MG63 (cell line): ENCODE results near the gene PTPRN. TPM values are rescaled to one million over a fixed set of nuclear protein-coding genes. Genes with fewer than 3 reads are reported as not detected.
"Not testable (repeated sequence)": the region's sequence is repeated elsewhere in the genome, so short reads cannot be mapped to it uniquely, and the experiment has no call there.

Experiments
- DNase-seq: peaks from one replicate; pipeline ENCODE4 v3.0.0-alpha.2; 2020
- H3K27me3 ChIP-seq: fragments of 250-450 bp; sonication (Bioruptor Pico); 2 replicates; pipeline ENCODE4 v1.5.1; 2020; ENCODE audit warnings: mild to moderate bottlenecking, moderate library complexity
- H3K36me3 ChIP-seq: fragments of 250-450 bp; sonication (Bioruptor Pico); 2 replicates; pipeline ENCODE4 v1.5.1; 2020; ENCODE audit warnings: mild to moderate bottlenecking, moderate library complexity
- H3K4me3 ChIP-seq: fragments of 250-450 bp; sonication (Bioruptor Pico); 2 replicates; pipeline ENCODE4 v1.5.1; 2020; ENCODE audit warnings: mild to moderate bottlenecking, moderate library complexity
- H3K9me3 ChIP-seq: fragments of 250-450 bp; sonication (Bioruptor Pico); 2 replicates; pipeline ENCODE4 v1.5.1; 2020; ENCODE audit warnings: mild to moderate bottlenecking, moderate library complexity
- total RNA-seq: library from RNA; depleted of rRNA; stranded (reverse); fragments of >200 nt; shearing (Covaris generic); gene quantifications from 2 replicates; pipeline ENCODE4 v1.2.3, GENCODE V29; 2014; ENCODE audit warnings: low replicate concordance

PTPRN gene
- total RNA-seq, 1 experiment from 2014 or later: not detected

DNA sequence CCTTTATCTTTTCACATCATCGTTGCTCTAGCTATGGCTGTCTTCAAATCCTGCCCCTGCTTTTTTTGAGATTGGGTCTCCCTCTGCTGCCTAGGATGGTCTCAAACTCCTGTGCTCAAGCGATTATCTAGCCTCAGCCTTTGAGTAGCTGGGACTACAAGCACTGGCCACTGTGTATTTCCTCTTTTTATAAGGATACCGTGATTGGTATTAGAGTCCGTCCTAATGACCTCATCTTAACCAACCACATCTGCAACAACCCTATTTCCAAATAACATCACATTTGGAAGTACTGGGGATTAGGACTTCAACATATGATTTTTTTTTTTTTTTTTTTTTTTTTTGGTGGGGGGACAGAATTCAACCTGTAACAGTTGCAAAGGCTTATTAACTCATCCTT is 14.2 kb upstream of the PTPRN start:
- Histone ChIP-seq H3K27me3 (peaks cover 29% of the 10 kb centered on the region), H3K36me3 (no peaks in the 10 kb centered on the region)

DNA sequence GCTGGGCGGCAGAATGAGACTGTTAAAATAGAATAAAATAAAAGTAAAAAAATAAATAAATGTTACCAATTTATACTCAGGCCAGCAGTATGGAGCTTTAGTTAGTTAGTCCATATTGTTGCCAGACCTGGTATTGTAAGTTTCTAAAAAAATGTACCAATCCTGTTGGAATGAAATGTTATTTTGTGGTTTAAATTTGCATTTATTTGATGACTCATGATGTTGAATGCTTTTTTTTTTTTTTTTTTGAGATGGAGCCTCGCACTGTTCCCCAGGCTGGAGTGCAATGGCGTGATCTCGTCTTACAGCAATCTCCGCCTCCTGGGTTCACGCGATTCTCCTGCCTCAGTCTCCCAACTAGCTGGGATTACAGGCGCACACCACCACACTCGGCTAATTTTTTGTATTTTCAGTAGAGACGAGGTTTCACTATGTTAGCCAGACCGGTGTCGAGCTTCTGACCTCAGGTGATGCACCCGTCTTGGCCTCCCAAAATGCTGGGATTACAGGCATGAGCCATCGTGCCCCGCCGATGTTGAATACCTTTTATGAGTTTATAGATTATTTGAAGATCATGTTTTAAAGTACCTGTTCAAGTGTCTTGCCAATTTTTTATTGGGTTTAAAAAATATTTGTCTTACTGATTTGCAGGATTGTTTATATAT is 5.7 kb upstream of the PTPRN start:
- Histone ChIP-seq H3K9me3 (no peaks in the 10 kb centered on the region), H3K4me3 (no peak overlapping the region), H3K27me3 (peaks cover 14% of the 10 kb centered on the region), H3K36me3 (no peaks in the 10 kb centered on the region)
- DNase-seq: no peak

More for the DNA sequence above, 14.2 kb upstream of the PTPRN start:
- Histone ChIP-seq H3K4me3 (no peak overlapping the region), H3K9me3 (no peaks in the 10 kb centered on the region)
- DNase-seq: no peak

DNA sequence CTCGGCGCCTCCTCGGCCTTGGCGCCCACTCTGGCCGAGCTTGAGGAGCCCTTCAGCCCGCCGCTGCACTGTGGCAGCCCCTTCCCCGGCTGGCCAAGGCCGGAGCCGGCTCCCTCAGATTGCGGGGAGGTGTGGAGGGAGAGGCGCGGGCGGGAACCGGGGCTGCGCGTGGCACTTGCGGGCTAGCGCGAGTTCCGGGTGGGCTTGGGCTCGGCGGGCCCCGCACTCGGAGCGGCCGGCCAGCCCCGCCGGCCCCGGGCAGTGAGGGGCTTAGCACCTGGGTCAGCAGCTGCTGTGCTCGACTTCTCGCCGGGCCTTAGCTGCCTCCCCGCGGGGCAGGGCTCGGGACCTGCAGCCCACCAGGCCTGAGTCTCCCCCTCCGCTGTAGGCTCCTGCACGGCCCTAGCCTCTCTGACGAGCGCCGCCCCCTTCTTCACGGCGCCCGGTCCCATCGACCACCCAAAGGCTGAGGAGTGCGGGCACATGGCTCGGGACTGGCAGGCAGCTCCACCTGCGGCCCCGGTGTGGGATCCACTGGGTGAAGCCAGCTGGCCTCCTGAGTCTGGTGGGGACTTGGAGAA is 3.6 kb upstream of the PTPRN start:
- not testable (repeated sequence) for H3K4me3 ChIP-seq, H3K36me3 ChIP-seq, DNase-seq, H3K9me3 ChIP-seq
- H3K27me3 ChIP-seq: peaks cover 18% of the 10 kb centered on the region

DNA sequence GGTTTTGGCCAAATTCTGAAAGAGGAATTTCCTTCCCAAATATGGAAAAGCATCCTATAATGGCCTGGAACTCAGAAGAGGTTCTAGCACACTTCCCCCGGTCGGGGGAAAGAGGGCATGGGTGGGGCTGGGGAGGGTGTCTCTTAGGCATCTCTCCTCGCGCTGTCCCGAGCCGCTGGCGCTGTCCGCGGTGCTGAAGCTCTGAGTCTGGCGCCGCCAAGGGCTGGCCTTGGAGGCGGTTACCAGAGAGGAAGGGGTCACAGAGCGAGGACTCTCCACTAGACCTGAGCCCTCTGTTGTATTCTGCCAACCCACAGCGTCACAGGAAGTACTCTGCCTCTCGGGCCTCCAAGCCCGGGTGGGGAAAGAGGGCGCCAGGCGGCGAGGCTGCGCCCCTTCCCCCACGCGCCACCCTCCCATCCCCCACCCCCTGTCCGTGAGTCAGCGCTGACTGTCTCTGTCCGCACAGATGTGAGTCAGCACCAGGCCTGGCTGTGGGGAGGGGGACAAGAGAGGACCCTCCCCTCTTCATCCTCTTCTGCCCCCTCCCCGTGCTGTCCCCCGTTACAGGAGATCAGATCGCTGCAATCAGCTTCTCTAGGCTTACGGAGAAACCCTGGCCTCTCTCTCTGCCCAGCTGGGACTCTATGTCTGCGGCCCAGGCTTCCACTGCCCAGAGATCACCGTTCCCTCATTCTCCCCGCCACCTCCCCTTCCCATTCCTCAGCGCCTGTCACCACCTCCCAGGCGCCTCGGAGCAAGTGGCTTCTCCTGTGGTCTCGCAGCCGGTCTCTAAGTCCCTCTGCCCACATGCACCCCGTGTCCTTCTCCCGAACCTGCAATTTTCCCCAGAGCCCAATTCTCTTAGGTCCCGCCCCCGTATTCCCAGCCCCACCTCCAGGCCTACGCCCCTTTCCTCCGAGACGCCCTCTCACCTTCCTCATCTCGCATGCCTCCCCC is 779 bp downstream of the PTPRN start:
- no peaks in the 10 kb centered on the region for H3K9me3 ChIP-seq
- no peak overlapping the region for H3K4me3 ChIP-seq
- H3K27me3 ChIP-seq: peaks cover 21% of the 10 kb centered on the region
- no peaks in the 10 kb centered on the region for H3K36me3 ChIP-seq
- DNase-seq: peak; percentile 71

DNA sequence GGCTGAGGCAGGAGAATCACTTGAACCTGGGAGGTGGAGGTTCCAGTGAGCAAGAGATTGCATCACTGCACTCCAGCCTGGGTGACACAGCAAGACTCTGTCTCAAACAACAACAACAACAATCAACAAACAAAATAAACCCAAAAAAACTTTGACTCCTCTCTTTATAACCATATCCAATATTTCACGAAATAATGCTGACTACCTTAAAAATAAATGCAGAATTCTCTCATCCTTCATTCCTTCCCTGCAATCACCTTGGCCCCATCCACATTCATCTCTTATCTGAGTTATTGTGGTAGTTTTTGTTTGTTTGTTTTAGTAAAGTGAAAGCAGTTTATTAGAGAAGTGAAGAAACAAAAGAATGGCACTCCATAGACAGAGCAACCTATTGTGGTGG is 3.2 kb downstream of the PTPRN start:
- Histone ChIP-seq H3K27me3 (peaks cover 20% of the 10 kb centered on the region), H3K4me3 (no peak overlapping the region), H3K9me3 (no peaks in the 10 kb centered on the region), H3K36me3 (no peaks in the 10 kb centered on the region)
- DNase-seq: no peak

DNA sequence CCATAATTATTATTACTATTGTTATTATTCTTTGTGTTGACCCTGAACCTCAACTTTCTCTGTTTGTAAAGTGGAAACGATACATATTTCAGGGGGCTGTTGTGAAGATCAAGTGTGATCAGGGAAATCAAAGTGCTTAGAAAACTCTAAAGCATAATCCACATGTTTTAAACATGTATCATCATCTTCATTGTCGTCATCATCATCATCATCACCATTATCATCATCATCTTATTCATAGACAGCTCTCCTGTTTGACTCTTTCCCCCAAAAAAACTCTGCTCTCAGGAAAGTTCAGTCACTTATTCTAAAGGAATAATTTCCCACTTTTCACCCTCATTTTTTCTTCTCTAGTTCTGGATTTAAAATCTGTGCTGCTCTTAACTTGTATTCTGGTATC is 5.0 kb downstream of the PTPRN start:
- no peak for DNase-seq
- no peaks in the 10 kb centered on the region for H3K9me3 ChIP-seq

DNA sequence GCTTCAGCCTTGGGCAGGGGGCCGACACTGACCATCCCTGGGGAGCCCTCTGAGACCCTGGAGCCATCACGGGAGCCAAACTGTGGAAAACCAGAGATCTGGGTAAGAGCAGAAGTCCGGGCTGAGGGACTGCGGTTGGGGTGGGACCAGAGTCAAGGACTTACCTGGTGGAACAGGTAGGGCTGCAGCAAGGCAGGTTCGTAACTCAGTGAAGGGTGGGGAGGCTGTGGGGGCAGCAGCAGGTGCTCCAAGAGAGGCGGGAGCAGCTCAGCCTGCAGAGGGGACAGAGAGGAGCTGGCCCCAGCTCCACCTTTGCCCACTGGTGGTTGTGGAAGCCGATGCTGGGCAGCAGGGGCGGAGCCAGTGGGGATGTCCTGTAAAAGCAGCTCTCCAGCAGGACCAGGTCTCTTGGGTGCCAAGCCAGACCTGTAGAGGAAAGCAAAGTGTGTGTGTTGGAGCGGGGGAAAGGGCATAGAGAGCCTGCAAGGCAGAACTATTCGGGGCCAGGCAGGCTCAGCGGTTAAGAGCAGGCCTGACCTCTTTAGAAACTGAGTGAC is 6.7 kb downstream of the PTPRN start:
- Histone ChIP-seq H3K4me3 (no peak overlapping the region), H3K27me3 (peaks cover 4% of the 10 kb centered on the region; the same call in 1 of the 2 replicates), H3K9me3 (no peaks in the 10 kb centered on the region), H3K36me3 (no peaks in the 10 kb centered on the region)
- DNase-seq: no peak

More for the DNA sequence above, 5.0 kb downstream of the PTPRN start:
- peaks cover 15% of the 10 kb centered on the region for H3K27me3 ChIP-seq
- no peak overlapping the region for H3K4me3 ChIP-seq
- H3K36me3 ChIP-seq: no peaks in the 10 kb centered on the region

DNA sequence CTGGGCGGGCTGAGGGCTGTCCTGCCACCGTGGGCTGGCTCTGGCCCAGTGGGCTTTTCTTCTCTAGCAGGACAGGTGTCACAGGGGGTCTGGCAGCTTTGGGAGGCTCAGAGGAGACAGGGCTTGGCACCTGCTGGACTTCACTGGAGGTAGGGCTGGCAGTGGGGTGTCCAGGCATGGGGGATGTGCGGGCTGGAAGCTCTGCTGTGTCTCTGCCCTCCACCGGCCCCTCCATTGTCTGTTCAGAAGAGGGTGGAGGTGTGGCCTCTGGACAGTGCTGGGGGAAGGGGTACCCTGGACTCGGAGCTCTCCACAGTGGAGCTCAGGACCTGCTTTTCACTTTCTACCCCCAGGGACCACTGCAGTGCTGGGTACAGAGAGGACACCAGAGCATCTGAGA is 9.2 kb downstream of the PTPRN start:
- no peak overlapping the region for H3K4me3 ChIP-seq
- peaks cover 3% of the 10 kb centered on the region; the same call in 1 of the 2 replicates for H3K27me3 ChIP-seq
- DNase-seq: no peak
- no peaks in the 10 kb centered on the region for H3K36me3 ChIP-seq
- no peaks in the 10 kb centered on the region for H3K9me3 ChIP-seq

DNA sequence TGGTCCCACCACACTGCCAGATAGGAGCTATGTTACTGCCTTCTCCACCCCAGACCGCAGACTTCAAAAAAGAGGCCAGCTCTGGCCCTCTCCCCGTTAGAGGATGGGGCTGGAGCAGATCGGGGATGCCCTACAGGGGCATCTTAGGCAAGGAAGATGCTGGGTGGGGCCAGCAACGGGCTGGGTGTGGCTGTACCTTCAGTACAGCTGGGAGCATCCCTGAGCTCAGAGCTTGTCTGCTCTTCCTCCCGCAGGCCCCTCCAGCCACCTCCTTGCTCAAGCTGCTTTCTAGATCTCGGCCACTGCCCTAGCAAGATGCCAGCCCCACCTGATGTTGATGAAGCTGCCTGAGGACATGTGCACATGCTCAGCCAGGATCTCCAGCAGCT is 9.8 kb downstream of the PTPRN start:
- Histone ChIP-seq H3K4me3 (no peak overlapping the region), H3K9me3 (no peaks in the 10 kb centered on the region), H3K27me3 (peaks cover 3% of the 10 kb centered on the region; the same call in 1 of the 2 replicates), H3K36me3 (no peaks in the 10 kb centered on the region)
- DNase-seq: no peak

DNA sequence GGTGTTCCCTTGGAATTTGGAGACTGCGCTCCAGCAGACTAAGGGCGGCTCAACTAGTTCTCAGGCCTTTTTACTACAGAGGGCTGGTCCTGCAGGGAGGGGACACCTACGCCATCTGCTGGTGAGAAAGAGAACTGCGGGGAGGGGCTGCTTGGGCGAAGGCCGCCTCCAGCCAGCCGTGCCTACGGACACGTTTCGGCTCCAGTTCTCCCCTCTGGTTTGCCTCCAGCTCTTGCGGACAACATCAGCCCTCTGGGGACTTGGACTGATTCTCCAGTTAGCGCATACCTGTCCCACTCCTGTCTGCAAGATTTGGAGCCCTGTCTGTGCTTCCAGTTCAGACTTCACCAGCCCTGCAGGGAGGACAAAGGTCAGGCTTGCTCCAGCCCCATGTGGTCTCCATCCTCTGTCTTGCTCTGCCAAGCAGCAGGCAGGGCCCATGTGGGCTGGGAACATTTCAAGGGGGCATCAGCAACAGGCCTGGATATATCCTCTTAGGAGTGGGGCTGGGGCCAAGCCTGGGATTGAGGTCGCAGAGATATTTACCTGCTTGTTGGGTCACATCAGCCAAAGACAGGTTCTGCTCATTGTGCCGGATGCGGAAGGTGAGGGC is 10.3 kb downstream of the PTPRN start:
- Histone ChIP-seq H3K4me3 (no peak overlapping the region), H3K9me3 (no peaks in the 10 kb centered on the region), H3K27me3 (peaks cover 3% of the 10 kb centered on the region; the same call in 1 of the 2 replicates), H3K36me3 (no peaks in the 10 kb centered on the region)
- DNase-seq: peak; percentile 75

DNA sequence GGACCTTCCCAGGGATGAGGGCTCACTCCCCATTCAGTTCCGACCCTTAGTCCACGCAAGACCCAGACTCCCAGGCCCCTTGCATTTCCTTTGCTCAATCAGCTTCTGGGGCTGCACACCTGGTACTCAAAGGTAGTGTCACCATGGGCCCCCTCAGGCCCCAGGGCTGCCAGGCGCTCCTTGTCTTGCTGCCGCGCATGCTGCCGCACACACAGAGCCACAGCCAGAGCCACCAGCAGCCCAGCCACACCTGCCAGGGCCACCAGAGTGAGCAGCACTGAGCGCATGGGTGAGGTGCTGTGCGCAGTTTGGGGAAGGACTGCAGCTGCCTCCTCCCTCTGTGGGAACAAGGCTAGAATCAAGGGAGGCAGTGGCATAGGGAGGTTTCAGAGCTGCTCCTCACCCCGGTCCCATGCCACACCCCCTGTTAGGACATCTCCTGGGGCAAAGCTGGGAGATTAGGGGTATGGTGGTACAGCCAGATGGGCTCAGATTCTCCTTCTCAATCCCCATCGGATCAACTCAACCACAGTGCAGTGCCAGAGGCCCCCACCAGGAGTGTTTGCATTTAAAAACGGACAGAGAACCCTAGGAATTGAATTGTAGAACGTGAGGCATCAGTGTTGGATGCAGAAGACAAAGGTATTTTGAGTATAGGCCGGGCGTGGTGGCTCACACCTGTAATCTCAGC is 11.3 kb downstream of the PTPRN start:
- peaks cover 3% of the 10 kb centered on the region; the same call in 1 of the 2 replicates for H3K27me3 ChIP-seq
- H3K36me3 ChIP-seq: no peaks in the 10 kb centered on the region
- DNase-seq: no peak

DNA sequence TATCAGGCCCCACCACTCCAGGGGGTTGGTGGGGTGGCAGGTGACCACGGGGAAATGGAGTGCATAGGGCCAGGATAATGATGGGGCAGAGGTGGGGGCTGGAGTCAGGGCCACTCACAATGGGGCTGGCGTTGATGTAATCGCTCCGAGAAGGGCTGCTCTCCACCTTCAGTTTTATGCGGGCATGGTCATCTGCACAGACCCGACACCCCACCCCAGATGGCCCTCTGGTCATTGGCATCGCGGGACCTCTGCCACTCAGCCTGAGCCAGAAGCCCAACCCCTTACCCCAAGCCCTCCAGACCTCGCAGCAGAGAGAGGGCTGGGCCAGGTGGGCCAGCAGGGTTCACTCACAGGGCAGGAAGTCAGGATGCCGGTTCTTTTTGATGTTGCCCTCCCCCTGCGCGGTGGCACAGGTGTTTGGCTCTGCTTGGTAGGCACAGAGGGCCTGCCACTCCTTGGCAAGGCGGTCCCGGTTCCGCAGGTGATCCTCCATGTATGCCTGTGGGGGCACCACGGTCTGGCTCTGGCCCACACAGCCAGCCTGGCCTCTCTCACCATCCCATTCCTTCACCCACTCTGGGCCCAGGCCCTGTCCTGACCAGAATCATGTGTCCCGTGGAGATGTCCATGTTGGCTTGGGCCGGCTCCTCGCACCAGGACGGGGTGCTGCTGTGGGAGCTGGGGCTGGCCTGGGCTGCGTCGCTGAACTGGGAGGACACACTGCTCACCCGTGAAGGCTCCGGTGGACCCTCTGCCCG is 12.4 kb downstream of the PTPRN start:
- Histone ChIP-seq H3K36me3 (no peaks in the 10 kb centered on the region), H3K4me3 (no peak overlapping the region), H3K9me3 (no peaks in the 10 kb centered on the region), H3K27me3 (peaks cover 3% of the 10 kb centered on the region; the same call in 1 of the 2 replicates)
- DNase-seq: no peak

More for the DNA sequence above, 11.3 kb downstream of the PTPRN start:
- Histone ChIP-seq H3K4me3 (no peak overlapping the region), H3K9me3 (no peaks in the 10 kb centered on the region)

DNA sequence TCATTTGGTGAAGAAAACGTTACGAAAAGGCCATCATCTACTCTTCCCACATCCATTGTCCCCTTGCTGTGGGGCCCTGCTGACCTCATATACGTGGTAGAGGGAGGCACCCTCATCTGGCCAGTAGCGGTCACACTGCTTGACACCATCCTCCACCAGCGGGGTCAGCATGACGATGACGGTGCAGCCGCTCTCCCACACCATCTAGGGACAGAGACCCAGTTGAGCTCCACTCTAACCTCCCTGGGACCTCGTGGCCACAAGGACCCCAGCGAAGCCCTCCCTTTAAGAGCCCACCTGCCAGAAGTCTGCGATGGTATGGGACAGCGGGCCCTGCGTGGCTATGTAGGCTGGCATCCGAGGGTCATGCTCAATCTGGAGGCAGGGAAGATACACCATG is 13.1 kb downstream of the PTPRN start:
- DNase-seq: no peak
- no peak overlapping the region for H3K4me3 ChIP-seq
- H3K36me3 ChIP-seq: no peaks in the 10 kb centered on the region
- peaks cover under 1% of the 10 kb centered on the region; the same call in 1 of the 2 replicates for H3K27me3 ChIP-seq
- H3K9me3 ChIP-seq: no peaks in the 10 kb centered on the region

DNA sequence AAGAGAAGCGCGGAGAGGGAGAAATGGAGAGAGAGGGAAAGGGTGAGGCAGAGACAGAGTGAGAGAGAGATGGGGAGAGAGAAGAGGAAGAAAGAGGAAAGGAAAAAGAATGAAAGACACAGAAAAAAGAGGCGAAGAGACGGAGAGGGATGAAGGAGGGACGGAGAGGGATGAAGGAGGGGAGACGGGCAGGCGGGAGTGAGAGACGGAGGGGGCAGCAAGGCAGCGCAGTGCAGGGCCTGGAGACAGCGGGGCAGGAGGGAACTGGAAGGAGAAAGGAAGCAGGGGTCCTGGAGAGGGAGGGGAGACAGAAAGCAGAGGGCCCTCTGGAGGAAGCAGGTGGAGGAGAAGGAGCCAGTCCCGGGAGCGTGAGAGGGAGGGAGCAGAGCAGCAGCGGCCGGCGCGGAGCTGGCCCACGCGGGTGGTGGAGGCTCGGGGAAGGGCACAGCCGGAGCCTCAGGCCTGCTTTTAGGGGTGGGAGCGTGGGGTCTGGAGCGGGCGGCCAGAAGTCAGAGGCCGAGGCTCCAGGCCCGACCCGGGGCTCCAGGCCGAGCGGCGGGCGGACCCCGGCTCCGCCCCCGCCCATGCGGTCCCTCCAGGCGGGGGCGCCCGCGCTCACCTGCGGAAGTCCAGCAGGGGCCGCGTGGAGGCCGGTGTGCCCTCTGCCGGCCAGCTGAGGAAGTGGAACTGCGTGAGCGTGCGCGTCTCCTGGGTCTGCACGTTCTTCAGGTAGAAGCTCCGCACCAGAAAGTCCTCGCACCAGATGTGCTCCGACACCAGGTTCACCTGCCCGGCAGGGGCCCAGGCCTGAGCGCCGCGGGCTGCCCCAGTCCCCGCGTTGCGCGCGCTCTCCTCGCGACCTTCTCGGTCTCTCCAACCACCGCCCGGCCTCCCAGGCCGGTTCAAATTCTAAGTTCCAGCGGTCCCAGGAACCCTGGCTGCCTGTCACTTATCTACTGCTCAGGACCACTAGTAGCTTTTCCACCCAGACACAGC is 14.5 kb downstream of the PTPRN start:
- DNase-seq: peak; percentile 74
- no peaks in the 10 kb centered on the region for H3K27me3 ChIP-seq
- H3K4me3 ChIP-seq: peak overlapping the region; percentile 32
- no peaks in the 10 kb centered on the region for H3K9me3 ChIP-seq
- no peaks in the 10 kb centered on the region for H3K36me3 ChIP-seq
